ENCODE measurements around the gene OLIG2. TPM values are rescaled to one million over a fixed set of nuclear protein-coding genes. Genes with fewer than 3 reads are reported as not detected.

OLIG2 gene
- polyA plus RNA-seq, 1 experiment: not detected

GRCh38 chr21:33069645-33069993, 43.9 kb downstream of the OLIG2 start:
- no peak overlapping the region for H3K4me3 ChIP-seq (ENCODE audit: low read depth, low read length)
- no peaks in the 10 kb centered on the region for H3K36me3 ChIP-seq (ENCODE audit: control insufficient read depth, insufficient read depth, low read length)
- peaks cover 49% of the 10 kb centered on the region for H3K27me3 ChIP-seq (ENCODE audit: control insufficient read depth, insufficient read depth, low read length)
- ChIA-PET POLR2A (no interaction called here), CTCF (no interaction called here)
- DNase-seq (ENCODE audit: low read depth): no peak
- TF ChIP-seq, protein P1, sequence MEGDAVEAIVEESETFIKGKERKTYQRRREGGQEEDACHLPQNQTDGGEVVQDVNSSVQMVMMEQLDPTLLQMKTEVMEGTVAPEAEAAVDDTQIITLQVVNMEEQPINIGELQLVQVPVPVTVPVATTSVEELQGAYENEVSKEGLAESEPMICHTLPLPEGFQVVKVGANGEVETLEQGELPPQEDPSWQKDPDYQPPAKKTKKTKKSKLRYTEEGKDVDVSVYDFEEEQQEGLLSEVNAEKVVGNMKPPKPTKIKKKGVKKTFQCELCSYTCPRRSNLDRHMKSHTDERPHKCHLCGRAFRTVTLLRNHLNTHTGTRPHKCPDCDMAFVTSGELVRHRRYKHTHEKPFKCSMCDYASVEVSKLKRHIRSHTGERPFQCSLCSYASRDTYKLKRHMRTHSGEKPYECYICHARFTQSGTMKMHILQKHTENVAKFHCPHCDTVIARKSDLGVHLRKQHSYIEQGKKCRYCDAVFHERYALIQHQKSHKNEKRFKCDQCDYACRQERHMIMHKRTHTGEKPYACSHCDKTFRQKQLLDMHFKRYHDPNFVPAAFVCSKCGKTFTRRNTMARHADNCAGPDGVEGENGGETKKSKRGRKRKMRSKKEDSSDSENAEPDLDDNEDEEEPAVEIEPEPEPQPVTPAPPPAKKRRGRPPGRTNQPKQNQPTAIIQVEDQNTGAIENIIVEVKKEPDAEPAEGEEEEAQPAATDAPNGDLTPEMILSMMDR (IDR thresholded peaks at IDR 0.05; ENCODE audit: insufficient read depth, low read depth, low read length): no peak

- TF ChIP-seq, protein P1 (IDR thresholded peaks at IDR 0.05; ENCODE audit: insufficient read depth, low read depth, low read length): no peak
- ChIA-PET CTCF (no interaction called here), POLR2A (no interaction called here)
- Histone ChIP-seq H3K27me3 (ENCODE audit: control insufficient read depth, insufficient read depth, low read length) (peaks cover 52% of the 10 kb centered on the region), H3K4me3 (ENCODE audit: low read depth, low read length) (no peak within 1 kb of the TSS), H3K36me3 (ENCODE audit: control insufficient read depth, insufficient read depth, low read length) (no peaks in the 10 kb centered on the region)
- no peak for DNase-seq (ENCODE audit: low read depth)
Measured at GRCh38 chr21:33069994-33070743, 44.4 kb downstream of the OLIG2 start, which contains the start of gene OLIG1. OLIG1 (plus strand) TSS chr21:33070141; CDS start chr21:33070247, 106 bp downstream.

GRCh38 chr21:33070744-33070997, 44.9 kb downstream of the OLIG2 start:
- H3K27me3 ChIP-seq (ENCODE audit: control insufficient read depth, insufficient read depth, low read length): peaks cover 56% of the 10 kb centered on the region
- ChIA-PET POLR2A (no interaction called here), CTCF (no interaction called here)
- TF ChIP-seq, protein P1 (IDR thresholded peaks at IDR 0.05; ENCODE audit: insufficient read depth, low read depth, low read length): no peak
- no peak for DNase-seq (ENCODE audit: low read depth)
- H3K36me3 ChIP-seq (ENCODE audit: control insufficient read depth, insufficient read depth, low read length): no peaks in the 10 kb centered on the region
- no peak overlapping the region for H3K4me3 ChIP-seq (ENCODE audit: low read depth, low read length)

DNA sequence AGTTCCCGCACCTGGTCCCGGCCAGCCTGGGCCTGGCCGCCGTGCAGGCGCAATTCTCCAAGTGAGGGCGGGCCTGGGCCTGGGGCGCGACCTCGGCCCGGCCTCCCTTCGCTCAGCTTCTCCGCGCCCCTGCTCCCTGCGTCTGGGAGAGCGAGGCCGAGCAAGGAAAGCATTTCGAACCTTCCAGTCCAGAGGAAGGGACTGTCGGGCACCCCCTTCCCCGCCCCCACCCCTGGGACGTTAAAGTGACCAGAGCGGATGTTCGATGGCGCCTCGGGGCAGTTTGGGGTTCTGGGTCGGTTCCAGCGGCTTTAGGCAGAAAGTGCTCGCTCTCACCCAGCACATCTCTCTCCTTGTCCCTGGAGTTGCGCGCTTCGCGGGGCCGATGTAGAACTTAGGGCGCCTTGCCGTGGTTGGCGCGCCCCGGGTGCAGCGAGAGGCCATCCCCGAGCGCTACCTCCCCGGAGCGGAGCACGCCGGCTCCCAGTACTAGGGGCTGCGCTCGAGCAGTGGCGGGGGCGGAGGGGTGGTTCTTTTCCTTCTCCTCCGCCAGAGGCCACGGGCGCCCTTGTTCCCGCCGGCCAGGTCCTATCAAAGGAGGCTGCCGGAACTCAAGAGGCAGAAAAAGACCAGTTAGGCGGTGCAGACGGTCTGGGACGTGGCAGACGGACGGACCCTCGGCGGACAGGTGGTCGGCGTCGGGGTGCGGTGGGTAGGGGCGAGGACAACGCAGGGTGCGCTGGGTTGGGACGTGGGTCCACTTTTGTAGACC, 45.4 kb downstream of the OLIG2 start:
- no peak overlapping the region for H3K4me3 ChIP-seq (ENCODE audit: low read depth, low read length)
- DNase-seq (ENCODE audit: low read depth): no peak
- TF ChIP-seq, protein P1 (IDR thresholded peaks at IDR 0.05; ENCODE audit: insufficient read depth, low read depth, low read length): no peak
- CTCF ChIA-PET: interaction anchor here (0.8 kb wide), 1 partner anchor 12 kb away, joined by 3 read pairs; no protein-coding TSS in a partner anchor
- POLR2A ChIA-PET: no interaction called here
- peaks cover 60% of the 10 kb centered on the region for H3K27me3 ChIP-seq (ENCODE audit: control insufficient read depth, insufficient read depth, low read length)
- no peaks in the 10 kb centered on the region for H3K36me3 ChIP-seq (ENCODE audit: control insufficient read depth, insufficient read depth, low read length)

DNA sequence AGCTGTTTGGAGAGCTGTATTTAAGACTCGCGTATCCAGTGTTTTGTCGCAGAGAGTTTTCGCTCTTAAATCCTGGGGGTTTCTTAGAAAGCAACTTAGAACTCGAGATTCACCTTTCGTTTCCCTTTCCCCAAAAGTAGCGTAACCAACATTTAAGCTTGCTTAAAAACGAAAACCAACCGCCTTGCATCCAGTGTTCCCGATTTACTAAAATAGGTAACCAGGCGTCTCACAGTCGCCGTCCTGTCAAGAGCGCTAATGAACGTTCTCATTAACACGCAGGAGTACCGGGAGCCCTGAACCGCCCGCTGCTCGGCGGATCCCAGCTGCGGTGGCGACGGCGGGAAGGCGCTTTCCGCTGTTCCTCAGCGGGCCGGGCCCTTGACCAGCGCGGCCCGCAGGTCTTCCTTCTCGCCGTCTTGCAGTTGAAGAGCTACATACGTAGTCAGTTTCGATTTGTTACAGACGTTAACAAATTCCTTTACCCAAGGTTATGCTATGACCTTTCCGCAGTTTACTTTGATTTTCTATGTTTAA, 46.1 kb downstream of the OLIG2 start:
- TF ChIP-seq, protein P1 (IDR thresholded peaks at IDR 0.05; ENCODE audit: insufficient read depth, low read depth, low read length): no peak
- POLR2A ChIA-PET: no interaction called here
- no peak overlapping the region for H3K4me3 ChIP-seq (ENCODE audit: low read depth, low read length)

More for the DNA sequence above, 46.1 kb downstream of the OLIG2 start:
- no peak for DNase-seq (ENCODE audit: low read depth)
- Histone ChIP-seq H3K36me3 (ENCODE audit: control insufficient read depth, insufficient read depth, low read length) (no peaks in the 10 kb centered on the region), H3K27me3 (ENCODE audit: control insufficient read depth, insufficient read depth, low read length) (peaks cover 60% of the 10 kb centered on the region)
- CTCF ChIA-PET: interaction anchor here (0.8 to 1.0 kb wide), 2 partner anchors 12 to 132 kb away, joined by 3 to 6 read pairs; no protein-coding TSS in a partner anchor
